ENCODE measurements around the gene TMEM121.

- TF ChIP-seq CTCF (optimal IDR thresholded peaks at IDR 0.05 in 1 of 3, IDR thresholded peaks at IDR 0.05 in 1 of 3, conservative IDR thresholded peaks at IDR 0.05 in 1 of 3; ENCODE audit: extremely low read depth in 1 of 3, insufficient read depth in 2 of 3, low read length in 3 of 3) (no peak), EZH2 (IDR thresholded peaks at IDR 0.05; ENCODE audit: low read length) (no peak)
Observed at GRCh38 chr14:105499256-105500035, 26.9 kb upstream of the TMEM121 start.

Measured in keratinocyte (primary cell).